Measurements from ENCODE around the gene ABLIM3.

- TF ChIP-seq POLR2A (IDR thresholded peaks at IDR 0.05) (no peak), CTCF (IDR thresholded peaks at IDR 0.05) (no peak)
Observed at GRCh38 chr5:149251546-149251945, 110.3 kb downstream of the ABLIM3 start.

All from Peyer's patch (tissue), 4 donors.